ENCODE data around the gene LRRTM4. TPM values are rescaled to one million over a fixed set of nuclear protein-coding genes. Genes with fewer than 3 reads are reported as not detected.

Gene LRRTM4
- total RNA-seq, 1 experiment from 2014 or later = not detected

DNA sequence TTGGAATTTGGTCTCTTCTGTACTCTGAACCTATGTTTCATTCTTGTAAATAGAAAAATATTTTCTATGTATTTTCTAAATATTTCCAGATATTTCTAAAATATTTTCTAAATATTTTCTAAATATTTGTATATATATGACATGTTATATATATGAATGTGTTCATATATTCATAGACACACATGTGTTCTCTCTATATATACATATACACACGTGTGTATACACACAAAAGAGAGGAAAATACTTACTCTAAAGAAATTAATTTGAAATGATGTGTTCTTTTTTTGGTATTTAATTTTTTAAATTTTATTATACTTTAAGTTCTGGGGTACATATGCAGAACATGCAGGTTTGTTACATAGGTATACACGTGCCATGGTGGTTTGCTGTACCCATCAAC, 589.6 kb downstream of the LRRTM4 start:
- ChIA-PET CTCF (no interaction called here), POLR2A (no interaction called here)
- H3K4me1 Mint-ChIP-seq (ENCODE audit: insufficient read depth, unreplicated experiment) = no peaks in the 10 kb centered on the region
- no peak overlapping the region for H3K4me3 Mint-ChIP-seq (ENCODE audit: unreplicated experiment)
- no peaks in the 10 kb centered on the region for H3K36me3 Mint-ChIP-seq (ENCODE audit: insufficient read depth, unreplicated experiment)
- intact Hi-C loops (cut with micrococcal nuclease) = no loop called here
- peaks cover 38% of the 10 kb centered on the region for H3K27me3 Mint-ChIP-seq (ENCODE audit: insufficient read depth, unreplicated experiment)
- no TSS peak for BruUV-seq (replicated peaks)
- H3K9me3 Mint-ChIP-seq (ENCODE audit: unreplicated experiment) = no peaks in the 10 kb centered on the region
- TF ChIP-seq, protein P1, sequence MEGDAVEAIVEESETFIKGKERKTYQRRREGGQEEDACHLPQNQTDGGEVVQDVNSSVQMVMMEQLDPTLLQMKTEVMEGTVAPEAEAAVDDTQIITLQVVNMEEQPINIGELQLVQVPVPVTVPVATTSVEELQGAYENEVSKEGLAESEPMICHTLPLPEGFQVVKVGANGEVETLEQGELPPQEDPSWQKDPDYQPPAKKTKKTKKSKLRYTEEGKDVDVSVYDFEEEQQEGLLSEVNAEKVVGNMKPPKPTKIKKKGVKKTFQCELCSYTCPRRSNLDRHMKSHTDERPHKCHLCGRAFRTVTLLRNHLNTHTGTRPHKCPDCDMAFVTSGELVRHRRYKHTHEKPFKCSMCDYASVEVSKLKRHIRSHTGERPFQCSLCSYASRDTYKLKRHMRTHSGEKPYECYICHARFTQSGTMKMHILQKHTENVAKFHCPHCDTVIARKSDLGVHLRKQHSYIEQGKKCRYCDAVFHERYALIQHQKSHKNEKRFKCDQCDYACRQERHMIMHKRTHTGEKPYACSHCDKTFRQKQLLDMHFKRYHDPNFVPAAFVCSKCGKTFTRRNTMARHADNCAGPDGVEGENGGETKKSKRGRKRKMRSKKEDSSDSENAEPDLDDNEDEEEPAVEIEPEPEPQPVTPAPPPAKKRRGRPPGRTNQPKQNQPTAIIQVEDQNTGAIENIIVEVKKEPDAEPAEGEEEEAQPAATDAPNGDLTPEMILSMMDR (IDR thresholded peaks at IDR 0.05; ENCODE audit: unreplicated experiment) = no peak
- no peak overlapping the region for H3K27ac Mint-ChIP-seq (ENCODE audit: low read depth, unreplicated experiment)
- no peak for DNase-seq (ENCODE audit: unreplicated experiment)

DNA sequence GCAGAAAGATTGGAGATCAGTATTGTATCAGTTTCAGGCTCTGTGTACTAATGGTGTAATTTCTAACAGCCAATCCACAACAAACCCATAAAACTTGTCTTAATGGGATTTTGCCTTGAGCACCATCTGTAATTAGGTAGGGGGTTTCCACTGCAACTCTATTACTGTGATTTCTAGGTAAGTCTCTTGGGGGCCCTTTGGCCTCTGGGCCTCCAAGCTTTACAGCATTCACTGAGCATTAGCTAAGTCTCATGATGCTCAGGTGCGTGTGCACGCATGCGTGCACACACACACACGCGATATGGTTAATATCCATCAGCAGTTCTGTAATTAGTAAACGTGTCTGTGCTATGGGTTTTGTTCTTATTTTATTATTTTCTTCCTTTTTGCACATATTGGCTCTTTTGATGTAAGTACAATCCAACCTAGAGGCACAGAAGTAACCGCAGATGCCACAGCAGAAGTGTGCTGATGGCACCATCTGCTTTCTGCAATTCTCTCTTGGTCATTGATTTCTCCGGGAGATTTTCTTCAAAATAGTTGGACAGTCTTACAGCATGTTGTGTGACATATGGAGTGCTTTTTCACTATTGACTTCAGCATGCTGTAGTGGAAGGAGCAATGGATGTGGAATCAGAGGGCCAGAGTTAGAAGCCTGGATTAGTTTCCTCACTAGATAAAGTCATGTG, 592.0 kb downstream of the LRRTM4 start:
- BruUV-seq (replicated peaks) = no TSS peak
- intact Hi-C loops (cut with micrococcal nuclease) = no loop called here
- Mint-ChIP-seq H3K4me1 (ENCODE audit: insufficient read depth, unreplicated experiment) (no peaks in the 10 kb centered on the region), H3K36me3 (ENCODE audit: insufficient read depth, unreplicated experiment) (no peaks in the 10 kb centered on the region), H3K4me3 (ENCODE audit: unreplicated experiment) (no peak overlapping the region), H3K9me3 (ENCODE audit: unreplicated experiment) (no peaks in the 10 kb centered on the region), H3K27ac (ENCODE audit: low read depth, unreplicated experiment) (no peak overlapping the region), H3K27me3 (ENCODE audit: insufficient read depth, unreplicated experiment) (peaks cover 49% of the 10 kb centered on the region)
- ChIA-PET CTCF (no interaction called here), POLR2A (no interaction called here)
- TF ChIP-seq, protein P1 (IDR thresholded peaks at IDR 0.05; ENCODE audit: unreplicated experiment) = no peak
- DNase-seq (ENCODE audit: unreplicated experiment) = no peak

GRCh38 chr2:76928026-76928425, 594.1 kb downstream of the LRRTM4 start:
- BruUV-seq (replicated peaks) = no TSS peak

DNA sequence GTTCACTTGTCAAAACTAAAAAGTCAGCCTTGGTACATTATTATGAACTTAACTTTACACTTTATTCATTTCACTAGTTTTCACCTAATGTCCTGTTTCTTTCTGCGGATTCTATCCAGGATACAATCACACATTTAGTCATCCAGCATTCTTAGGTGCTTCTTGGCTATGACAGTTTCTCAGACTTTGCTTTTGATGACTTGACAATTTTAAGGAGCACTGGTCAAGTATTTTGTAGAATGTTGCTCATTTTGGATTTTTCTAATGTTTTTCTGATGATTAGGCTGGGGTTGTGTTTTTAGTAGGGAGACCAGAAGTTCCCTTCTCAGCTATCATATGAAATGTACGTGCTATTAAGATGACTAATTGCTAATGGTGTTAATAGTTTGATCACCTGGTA, 601.2 kb downstream of the LRRTM4 start:
- BruUV-seq (replicated peaks) = no TSS peak
- TF ChIP-seq, protein P1 (IDR thresholded peaks at IDR 0.05; ENCODE audit: unreplicated experiment) = no peak
- intact Hi-C loops (cut with micrococcal nuclease) = no loop called here
- ChIA-PET CTCF (no interaction called here), POLR2A (no interaction called here)
- Mint-ChIP-seq H3K4me1 (ENCODE audit: insufficient read depth, unreplicated experiment) (no peaks in the 10 kb centered on the region), H3K4me3 (ENCODE audit: unreplicated experiment) (no peak overlapping the region), H3K27ac (ENCODE audit: low read depth, unreplicated experiment) (no peak overlapping the region), H3K36me3 (ENCODE audit: insufficient read depth, unreplicated experiment) (no peaks in the 10 kb centered on the region), H3K27me3 (ENCODE audit: insufficient read depth, unreplicated experiment) (peaks cover 95% of the 10 kb centered on the region), H3K9me3 (ENCODE audit: unreplicated experiment) (no peaks in the 10 kb centered on the region)
- DNase-seq (ENCODE audit: unreplicated experiment) = no peak

More at GRCh38 chr2:76928026-76928425, 594.1 kb downstream of the LRRTM4 start:
- intact Hi-C loops (cut with micrococcal nuclease) = no loop called here
- no peak for DNase-seq (ENCODE audit: unreplicated experiment)
- Mint-ChIP-seq H3K9me3 (ENCODE audit: unreplicated experiment) (no peaks in the 10 kb centered on the region), H3K27ac (ENCODE audit: low read depth, unreplicated experiment) (no peak overlapping the region), H3K4me3 (ENCODE audit: unreplicated experiment) (no peak overlapping the region), H3K4me1 (ENCODE audit: insufficient read depth, unreplicated experiment) (no peaks in the 10 kb centered on the region), H3K36me3 (ENCODE audit: insufficient read depth, unreplicated experiment) (no peaks in the 10 kb centered on the region), H3K27me3 (ENCODE audit: insufficient read depth, unreplicated experiment) (peaks cover 70% of the 10 kb centered on the region)
- CTCF ChIA-PET = no interaction called here
- TF ChIP-seq, protein P1 (IDR thresholded peaks at IDR 0.05; ENCODE audit: unreplicated experiment) = no peak
- POLR2A ChIA-PET = no interaction called here
